Activated naive CD4-positive, alpha-beta T cell treated with Interleukin-2 at 50 U/mL for 16 hours (primary cell): ENCODE data around the gene UTS2R.
"Not testable (repeated sequence)": the region's sequence is repeated elsewhere in the genome, so short reads cannot be mapped to it uniquely, and the experiment has no call there.

Experiments used
- DNase-seq: peaks from one replicate; pipeline ENCODE4 v3.0.0-alpha.2; 2020

Gene UTS2R

GRCh38 chr17:82410014-82410716 is 38.6 kb downstream of the UTS2R start:
- DNase-seq = no peak

- no peak for DNase-seq
Measured at GRCh38 chr17:82411396-82412053, 40.0 kb downstream of the UTS2R start.

GRCh38 chr17:82412081-82412480 is 40.5 kb downstream of the UTS2R start:
- not testable (repeated sequence) for DNase-seq

- no peak for DNase-seq
Measured at GRCh38 chr17:82412535-82413520, 41.3 kb downstream of the UTS2R start.

GRCh38 chr17:82414548-82415281 is 43.1 kb downstream of the UTS2R start:
- peak; percentile 78 for DNase-seq

GRCh38 chr17:82415336-82415735 is 43.8 kb downstream of the UTS2R start:
- DNase-seq = no peak

- no peak for DNase-seq
Measured at GRCh38 chr17:82415786-82416185, 44.2 kb downstream of the UTS2R start.

- DNase-seq = no peak
Measured at GRCh38 chr17:82416264-82416663, 44.7 kb downstream of the UTS2R start.

- DNase-seq = no peak
Measured at GRCh38 chr17:82416771-82417170, 45.2 kb downstream of the UTS2R start.

GRCh38 chr17:82418001-82418986 is 46.7 kb downstream of the UTS2R start, which contains the start of the genes HEXD and OGFOD3:
Gene HEXD, plus strand, starts transcription at chr17:82418347. Its CDS starts 1,453 bp downstream, at chr17:82419800.
Gene OGFOD3, minus strand, starts transcription at chr17:82418586. Its CDS starts 101 bp downstream, at chr17:82418485.
- DNase-seq = peak; percentile 86

GRCh38 chr17:82419540-82419939 is 48.0 kb downstream of the UTS2R start:
- no peak for DNase-seq

- peak; percentile 65 for DNase-seq
Measured at GRCh38 chr17:82424001-82424862, 52.7 kb downstream of the UTS2R start.

- no peak for DNase-seq
Measured at GRCh38 chr17:82424863-82425159, 53.2 kb downstream of the UTS2R start.
